GM18526 (cell line): ENCODE data around the gene GLYATL1B.
A peak's percentile ranks its signal among the peaks of the same experiment; 100 is the strongest.

Experiments
- POLR2A ChIP-seq: IDR thresholded peaks from 3 replicates; pipeline ENCODE4 v1.6.1; 2011; ENCODE audit not compliant: insufficient read length; ENCODE audit errors: extremely low read depth

Gene GLYATL1B

DNA sequence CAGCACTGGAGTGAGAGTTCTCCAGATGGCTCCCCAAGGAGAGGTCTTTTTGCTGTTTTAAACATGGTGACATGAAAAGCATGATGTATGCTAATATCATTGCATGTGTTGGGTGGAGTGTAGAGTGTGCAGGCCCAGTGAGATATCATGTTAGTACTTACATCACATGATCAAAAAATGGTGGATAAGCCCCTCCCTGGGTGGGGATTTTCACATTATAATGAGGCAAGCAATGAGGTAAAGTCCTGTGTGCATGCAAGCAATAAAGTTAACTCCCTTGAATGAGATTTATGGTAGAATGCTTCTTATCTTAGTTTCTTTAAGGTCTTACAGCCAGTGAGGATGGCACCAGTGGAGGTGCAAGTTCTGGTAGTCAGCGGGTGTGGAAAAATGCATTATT is 29.4 kb downstream of the GLYATL1B start:
- no peak for TF ChIP-seq POLR2A

DNA sequence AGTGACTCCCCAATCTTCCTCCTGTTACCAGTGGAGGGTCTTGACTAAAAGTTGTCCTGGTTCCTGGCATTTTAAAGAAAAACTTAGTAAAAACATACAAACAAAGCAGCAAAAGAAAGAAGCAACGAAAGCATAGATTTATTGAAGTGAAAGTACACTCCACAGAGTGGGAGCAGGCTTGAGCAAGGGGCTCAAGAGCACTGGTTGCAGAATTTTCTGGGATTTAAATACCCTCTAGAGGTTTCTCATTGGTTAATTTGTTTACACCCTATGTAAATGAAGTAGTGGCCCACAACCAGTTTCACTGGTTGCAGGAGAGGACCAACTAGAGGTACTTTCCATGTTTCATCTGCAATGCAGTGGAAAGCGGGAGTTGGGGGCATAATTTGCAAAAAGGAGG is 31.7 kb downstream of the GLYATL1B start:
- no peak for TF ChIP-seq POLR2A

DNA sequence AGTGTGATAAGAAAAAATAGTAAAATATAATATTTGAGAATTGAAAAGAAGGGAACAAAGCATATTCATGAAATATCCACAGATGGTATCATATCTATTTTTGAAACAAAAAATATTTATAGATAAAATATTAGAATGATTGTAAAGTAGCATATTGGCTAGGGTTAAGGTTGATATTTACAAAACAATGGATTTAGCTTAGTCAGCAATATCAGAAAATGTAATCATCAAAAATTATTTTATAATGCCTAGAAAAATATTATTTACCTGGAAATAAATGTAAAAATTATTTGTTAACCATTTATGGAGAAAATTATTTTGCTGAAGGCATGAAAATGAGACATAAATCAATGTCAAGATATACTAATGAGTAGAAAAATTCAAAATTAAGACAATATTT is 33.7 kb downstream of the GLYATL1B start:
- TF ChIP-seq POLR2A, result no peak

DNA sequence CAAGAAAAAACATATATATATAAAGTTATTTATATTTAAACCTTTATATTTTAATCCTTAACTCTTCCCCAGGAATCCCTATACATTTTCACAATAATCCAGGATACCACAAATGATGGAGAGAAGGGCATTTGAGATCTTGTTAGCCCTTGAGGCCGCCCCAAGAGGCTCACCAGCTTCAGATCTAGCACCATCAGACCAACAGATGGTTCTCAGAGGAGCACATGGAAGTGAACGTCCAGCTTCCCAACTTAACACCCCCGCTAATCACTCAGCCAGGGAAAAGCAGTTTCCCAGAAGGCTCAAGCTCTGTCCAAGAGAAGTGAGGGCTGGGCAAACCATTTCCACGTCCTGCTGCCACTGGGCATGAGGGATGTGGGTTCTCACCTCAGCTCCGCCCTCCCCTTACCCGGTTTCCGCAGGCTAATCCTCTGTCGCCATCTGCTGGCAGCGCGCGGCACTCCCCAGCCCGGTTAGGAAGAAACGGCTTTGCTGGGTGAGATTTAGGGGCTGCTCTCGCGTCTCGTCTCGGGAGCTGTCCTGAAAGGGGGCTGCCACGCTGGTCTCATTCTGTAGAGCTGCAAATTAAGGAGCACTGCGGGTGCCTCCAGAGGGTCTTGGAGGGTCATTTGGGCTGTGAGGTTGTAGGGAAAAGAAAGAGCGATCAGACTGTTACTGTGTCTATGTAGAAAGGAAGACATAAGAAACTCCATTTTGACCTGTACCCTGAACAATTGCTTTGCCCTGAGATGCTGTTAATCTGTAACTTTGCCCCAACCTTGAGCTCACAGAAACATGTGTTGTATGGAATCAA is 49.7 kb downstream of the GLYATL1B start:
- no peak for TF ChIP-seq POLR2A

DNA sequence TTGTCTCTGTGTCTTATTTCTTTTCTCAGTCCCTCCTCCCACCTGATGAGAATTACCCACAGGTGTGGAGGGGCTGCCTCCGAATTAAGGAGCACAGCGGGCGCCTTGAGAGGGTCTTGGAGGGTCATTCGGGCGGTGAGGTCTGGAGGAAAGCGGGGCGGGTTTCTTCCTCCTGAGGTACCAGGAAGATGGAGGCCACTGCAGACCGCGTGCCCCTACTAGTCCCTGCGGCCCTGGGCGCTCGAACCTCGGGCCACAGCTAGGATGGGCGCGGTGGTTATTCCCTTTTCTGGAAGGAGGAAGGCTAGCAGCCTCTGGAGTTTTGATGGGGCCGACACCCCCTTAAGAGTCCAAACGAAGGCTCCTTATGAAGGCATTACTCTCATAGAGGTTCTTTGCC is 51.1 kb downstream of the GLYATL1B start:
- TF ChIP-seq POLR2A, result no peak

DNA sequence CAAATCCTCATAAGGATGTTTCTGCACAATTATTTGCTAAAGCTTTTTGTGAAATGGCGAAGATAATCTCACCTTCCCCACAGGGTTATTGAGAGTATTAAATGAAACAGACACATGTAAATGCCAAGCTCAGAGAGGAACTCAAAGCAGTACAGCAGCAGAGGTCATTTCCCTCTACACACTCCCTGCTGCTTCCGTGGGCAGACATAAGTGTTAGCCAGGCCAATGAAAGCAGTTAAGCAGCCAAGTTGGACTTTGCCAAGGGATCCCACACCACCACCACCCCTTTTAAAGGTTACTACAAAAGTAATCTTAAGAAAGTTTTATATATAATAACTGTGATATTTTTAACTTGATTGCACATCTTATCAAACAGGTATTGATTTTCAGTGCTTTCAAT is 52.5 kb downstream of the GLYATL1B start:
- TF ChIP-seq POLR2A, result no peak

DNA sequence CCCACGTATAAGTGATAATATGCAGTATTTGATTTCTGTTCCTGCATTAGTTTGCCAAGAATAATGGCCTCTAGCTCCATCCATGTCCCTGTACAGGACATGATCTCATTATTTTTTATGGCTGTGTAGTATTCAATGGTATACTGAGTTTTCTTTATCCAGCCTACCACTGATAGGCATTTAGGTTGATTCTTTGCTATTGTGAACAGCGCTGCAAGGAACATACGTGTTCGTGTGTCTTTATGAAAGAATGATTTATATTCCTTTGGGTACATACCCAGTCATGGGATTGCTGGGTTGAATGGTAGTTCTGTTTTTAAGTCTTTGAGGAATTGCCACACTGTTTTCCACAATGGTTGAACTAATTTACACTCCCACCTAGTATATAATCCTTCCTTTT is 55.1 kb downstream of the GLYATL1B start:
- TF ChIP-seq POLR2A, result no peak

DNA sequence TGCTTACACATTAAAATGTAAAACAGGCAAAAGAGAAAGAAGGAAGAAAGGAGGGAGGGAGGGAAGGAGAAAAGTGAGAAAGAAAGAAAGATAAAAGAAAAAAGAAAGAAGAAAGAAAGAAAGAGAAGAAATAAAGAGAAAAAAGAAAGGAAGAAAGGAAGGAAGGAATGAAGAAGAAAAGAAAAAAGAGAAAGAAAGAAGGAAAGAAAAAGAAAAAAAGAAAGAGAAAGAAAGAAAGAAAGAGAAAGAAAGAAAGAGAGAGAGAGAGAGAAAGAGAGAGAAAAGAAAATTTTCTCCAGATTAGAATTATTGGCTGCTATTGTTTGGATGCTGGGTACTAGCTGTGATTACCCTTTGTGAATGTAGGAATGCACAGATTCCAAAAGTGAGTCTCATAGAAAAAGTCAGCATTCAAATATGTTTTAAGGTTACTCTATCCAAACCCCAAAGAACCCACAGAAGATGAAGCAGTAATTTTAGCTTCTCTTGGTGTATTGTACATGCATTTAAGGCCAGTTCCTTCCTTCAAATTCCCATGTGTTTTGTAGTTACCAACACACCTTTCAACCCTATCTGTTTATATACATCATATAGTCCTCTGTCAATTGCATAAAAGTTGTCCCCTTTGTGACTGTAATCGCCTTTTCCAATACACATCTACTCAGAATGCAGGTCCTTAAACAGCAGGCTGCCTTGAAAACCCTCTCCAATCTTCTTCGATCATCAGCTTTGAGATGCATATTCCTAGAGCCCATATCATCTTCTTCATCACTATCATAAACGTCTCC is 55.8 kb downstream of the GLYATL1B start:
- no peak for TF ChIP-seq POLR2A

DNA sequence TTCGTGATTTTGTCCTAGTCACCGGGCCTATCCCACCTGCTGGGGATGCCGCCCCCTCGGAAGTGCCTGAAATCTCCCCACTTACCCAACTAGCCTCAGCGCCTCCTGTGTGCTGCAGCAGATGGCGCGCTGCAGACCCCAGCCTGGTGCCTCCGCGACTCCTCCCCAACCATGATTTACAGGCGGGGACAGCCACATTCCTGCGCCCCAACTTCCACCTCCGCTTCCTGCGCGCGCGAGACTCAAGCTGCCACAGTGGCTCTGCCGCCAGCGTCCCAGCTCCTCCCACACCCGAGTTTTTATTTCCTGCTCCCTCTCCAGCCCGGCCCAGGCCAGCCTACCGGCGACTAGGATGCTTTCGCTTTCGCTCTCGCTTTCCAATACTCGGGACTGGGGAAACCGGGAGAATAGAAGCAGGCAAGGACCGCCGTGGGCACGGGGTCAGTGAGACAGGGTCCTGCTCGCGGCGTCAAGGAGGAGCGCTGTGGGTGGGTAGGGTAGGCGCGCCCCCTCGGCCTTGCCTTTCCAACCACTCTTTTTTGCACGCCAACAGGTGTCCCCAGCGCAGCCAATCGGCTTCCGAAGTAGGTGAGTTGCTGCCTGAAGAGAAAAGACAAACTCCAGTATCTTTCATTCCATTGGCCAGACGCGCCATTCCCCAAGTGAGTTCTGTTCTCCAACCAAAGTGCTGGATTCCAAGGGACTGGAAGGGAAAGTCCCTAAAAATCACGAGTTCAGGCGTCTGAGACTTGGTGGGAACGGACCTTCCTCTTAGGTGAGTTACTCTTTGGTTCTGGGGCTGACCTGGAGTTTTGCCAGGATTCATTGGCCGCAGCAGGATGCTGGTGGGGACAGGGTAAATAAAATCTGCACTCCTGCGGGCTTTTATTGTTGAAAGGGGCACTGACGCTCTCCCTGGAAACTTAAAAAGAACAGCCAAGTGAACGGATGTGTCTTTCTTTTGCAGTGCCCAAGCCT is 56.7 kb downstream of the GLYATL1B start, which contains the start of gene FAM111A:
Gene FAM111A (plus strand): TSS at position 327 of the 978 bp plus-strand sequence. CDS start 6,017 bp downstream, outside the sequence.
- TF ChIP-seq POLR2A, result peak; percentile 54

DNA sequence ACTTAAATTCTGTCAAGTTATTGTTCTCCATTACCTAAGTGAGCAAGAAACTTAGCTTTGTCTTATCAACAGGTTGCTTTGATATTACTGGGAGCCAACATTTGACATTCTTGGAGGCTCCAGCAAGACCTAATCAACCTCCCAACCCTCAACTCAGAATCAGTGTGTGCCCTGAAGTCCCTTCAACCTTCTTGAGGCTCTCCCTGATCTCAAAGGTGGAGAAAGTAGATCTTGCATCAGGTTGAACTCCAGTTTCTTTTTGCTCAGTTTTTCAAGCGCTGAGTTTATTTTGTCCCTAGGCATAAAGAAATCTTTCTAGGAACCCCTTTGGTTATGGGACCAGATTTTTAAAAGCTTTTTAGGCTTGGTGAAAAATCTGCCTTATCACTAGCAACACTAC is 58.0 kb downstream of the GLYATL1B start:
- no peak for TF ChIP-seq POLR2A
